ENCODE results near the gene RBBP6.
A peak's percentile ranks its signal among the peaks of the same experiment; 100 is the strongest.

DNA sequence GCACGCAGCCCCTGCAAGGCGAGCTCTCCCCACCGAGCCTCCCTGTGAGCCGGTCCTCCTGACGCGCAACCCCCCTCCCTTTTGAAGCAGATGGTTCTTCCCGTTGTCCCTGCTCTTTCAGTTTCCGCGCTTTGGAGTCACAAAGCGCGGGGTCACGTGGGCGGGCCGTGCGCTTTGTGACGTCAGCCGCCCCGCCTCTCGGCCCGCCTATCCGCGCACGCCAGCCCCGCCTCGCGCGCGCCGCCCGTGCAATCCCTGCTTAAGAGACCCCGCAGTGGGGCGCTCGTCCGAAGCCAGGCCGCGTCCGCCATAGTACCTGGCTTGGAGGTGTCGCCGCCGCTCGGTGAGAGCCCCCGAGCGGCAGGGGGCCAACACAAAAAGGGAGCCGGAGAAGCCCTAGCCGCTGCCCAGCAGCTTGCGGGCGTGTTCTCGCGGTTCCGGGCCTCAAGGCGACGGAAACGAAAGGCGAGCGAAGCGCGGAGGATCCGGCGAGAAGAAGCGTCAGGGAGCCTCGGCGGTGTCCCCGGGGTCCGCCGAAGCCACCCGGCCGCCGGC, at the start of gene RBBP6:
- no peak for TF ChIP-seq RAD21 (IDR thresholded peaks at IDR 0.05; ENCODE audit: low read length)
- TF ChIP-seq, protein P1, sequence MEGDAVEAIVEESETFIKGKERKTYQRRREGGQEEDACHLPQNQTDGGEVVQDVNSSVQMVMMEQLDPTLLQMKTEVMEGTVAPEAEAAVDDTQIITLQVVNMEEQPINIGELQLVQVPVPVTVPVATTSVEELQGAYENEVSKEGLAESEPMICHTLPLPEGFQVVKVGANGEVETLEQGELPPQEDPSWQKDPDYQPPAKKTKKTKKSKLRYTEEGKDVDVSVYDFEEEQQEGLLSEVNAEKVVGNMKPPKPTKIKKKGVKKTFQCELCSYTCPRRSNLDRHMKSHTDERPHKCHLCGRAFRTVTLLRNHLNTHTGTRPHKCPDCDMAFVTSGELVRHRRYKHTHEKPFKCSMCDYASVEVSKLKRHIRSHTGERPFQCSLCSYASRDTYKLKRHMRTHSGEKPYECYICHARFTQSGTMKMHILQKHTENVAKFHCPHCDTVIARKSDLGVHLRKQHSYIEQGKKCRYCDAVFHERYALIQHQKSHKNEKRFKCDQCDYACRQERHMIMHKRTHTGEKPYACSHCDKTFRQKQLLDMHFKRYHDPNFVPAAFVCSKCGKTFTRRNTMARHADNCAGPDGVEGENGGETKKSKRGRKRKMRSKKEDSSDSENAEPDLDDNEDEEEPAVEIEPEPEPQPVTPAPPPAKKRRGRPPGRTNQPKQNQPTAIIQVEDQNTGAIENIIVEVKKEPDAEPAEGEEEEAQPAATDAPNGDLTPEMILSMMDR (IDR thresholded peaks at IDR 0.05): peak; percentile 44
- peak; percentile 90 for TF ChIP-seq YY1 (IDR thresholded peaks at IDR 0.05; ENCODE audit: low read depth)
- TF ChIP-seq POLR2AphosphoS5 (IDR thresholded peaks at IDR 0.05; ENCODE audit: low read depth, low read length): peak; percentile 96
- no peak for TF ChIP-seq SIN3A (IDR thresholded peaks at IDR 0.05; ENCODE audit: borderline replicate concordance, low read depth, low read length)
- no peak for TF ChIP-seq TEAD4 (IDR thresholded peaks at IDR 0.05; ENCODE audit: borderline replicate concordance, insufficient read depth)
- peak in 1 of 2 experiments; percentile 39; a peak in 1 of 4 replicates for TF ChIP-seq EP300 (IDR thresholded peaks at IDR 0.05; ENCODE audit: borderline replicate concordance in 1 of 2, low read depth in 1 of 2, low read length in 1 of 2)
